ENCODE data around the gene TUBB1. TPM values are rescaled to one million over a fixed set of nuclear protein-coding genes. Genes with fewer than 3 reads are reported as not detected.

TUBB1 gene
- total and polyA plus RNA-seq, 2 experiments from 2014 or later = 0.03 TPM; not detected in 1

- Histone ChIP-seq H3K27ac (no peak overlapping the region), H3K4me1 (ENCODE audit: low read depth) (peaks cover 12% of the 10 kb centered on the region), H3K36me3 (no peaks in the 10 kb centered on the region), H3K4me3 (no peak overlapping the region), H3K9me3 (ENCODE audit: low read depth) (no peaks in the 10 kb centered on the region), H3K27me3 (no peaks in the 10 kb centered on the region)
- no peak for DNase-seq (ENCODE audit: low read depth in 1 of 2, low spot score in 1 of 2)
- TF ChIP-seq, protein P1, sequence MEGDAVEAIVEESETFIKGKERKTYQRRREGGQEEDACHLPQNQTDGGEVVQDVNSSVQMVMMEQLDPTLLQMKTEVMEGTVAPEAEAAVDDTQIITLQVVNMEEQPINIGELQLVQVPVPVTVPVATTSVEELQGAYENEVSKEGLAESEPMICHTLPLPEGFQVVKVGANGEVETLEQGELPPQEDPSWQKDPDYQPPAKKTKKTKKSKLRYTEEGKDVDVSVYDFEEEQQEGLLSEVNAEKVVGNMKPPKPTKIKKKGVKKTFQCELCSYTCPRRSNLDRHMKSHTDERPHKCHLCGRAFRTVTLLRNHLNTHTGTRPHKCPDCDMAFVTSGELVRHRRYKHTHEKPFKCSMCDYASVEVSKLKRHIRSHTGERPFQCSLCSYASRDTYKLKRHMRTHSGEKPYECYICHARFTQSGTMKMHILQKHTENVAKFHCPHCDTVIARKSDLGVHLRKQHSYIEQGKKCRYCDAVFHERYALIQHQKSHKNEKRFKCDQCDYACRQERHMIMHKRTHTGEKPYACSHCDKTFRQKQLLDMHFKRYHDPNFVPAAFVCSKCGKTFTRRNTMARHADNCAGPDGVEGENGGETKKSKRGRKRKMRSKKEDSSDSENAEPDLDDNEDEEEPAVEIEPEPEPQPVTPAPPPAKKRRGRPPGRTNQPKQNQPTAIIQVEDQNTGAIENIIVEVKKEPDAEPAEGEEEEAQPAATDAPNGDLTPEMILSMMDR (IDR thresholded peaks at IDR 0.05; ENCODE audit: low read depth, low read length) = no peak
Measured at GRCh38 chr20:59004493-59004762, 14.8 kb upstream of the TUBB1 start.

DNA sequence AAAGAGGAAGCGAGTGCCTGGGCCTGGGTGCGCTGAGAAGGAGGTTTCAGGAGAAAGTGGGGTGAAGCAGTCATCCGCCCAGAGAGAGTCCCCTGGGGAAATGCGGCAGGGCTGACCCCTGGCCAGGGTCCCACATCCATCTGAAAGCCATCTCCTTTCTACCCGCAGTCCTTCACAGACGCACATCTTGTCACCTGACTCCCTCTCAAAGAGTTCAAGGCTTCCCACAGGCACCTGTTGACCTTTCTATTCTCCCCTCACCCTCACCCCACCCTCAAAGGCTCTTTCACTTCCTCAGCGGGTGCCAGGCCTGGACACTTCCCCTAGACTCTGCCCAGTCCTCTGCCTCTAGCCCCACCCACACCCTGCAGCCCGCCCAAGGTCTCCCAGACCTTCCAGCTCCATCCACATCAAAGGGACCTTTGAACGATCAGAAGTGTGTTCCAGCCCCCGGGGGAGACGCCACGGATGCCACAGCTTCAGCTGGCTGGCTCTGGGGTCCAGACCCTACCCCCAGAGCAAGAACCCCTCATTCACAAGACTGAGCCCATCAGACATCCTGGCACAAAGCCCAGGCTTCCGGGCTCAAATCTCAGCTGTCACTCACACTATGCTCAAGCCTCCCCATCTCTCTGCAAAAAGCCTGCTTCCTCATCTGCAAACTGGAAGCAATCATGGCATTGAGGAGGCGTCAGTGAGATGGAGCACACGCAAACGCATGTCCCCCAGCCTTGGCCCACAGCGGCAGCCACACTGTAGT, 14.3 kb upstream of the TUBB1 start:
- H3K4me1 ChIP-seq (ENCODE audit: low read depth) = peaks cover 12% of the 10 kb centered on the region
- no peak for DNase-seq (ENCODE audit: low read depth in 1 of 2, low spot score in 1 of 2)
- no peaks in the 10 kb centered on the region for H3K27me3 ChIP-seq
- no peak overlapping the region for H3K27ac ChIP-seq
- H3K4me3 ChIP-seq = no peak overlapping the region
- H3K36me3 ChIP-seq = no peaks in the 10 kb centered on the region
- H3K9me3 ChIP-seq (ENCODE audit: low read depth) = no peaks in the 10 kb centered on the region
- TF ChIP-seq, protein P1 (IDR thresholded peaks at IDR 0.05; ENCODE audit: low read depth, low read length) = no peak

- DNase-seq (ENCODE audit: low read depth in 1 of 2, low spot score in 1 of 2) = no peak
- H3K9me3 ChIP-seq (ENCODE audit: low read depth) = no peaks in the 10 kb centered on the region
- no peak overlapping the region for H3K27ac ChIP-seq
- H3K36me3 ChIP-seq = no peaks in the 10 kb centered on the region
- H3K4me3 ChIP-seq = no peak overlapping the region
- no peaks in the 10 kb centered on the region for H3K27me3 ChIP-seq
- TF ChIP-seq, protein P1 (IDR thresholded peaks at IDR 0.05; ENCODE audit: low read depth, low read length) = no peak
- H3K4me1 ChIP-seq (ENCODE audit: low read depth) = peaks cover 12% of the 10 kb centered on the region
Measured at GRCh38 chr20:59005523-59006166, 13.6 kb upstream of the TUBB1 start.

DNA sequence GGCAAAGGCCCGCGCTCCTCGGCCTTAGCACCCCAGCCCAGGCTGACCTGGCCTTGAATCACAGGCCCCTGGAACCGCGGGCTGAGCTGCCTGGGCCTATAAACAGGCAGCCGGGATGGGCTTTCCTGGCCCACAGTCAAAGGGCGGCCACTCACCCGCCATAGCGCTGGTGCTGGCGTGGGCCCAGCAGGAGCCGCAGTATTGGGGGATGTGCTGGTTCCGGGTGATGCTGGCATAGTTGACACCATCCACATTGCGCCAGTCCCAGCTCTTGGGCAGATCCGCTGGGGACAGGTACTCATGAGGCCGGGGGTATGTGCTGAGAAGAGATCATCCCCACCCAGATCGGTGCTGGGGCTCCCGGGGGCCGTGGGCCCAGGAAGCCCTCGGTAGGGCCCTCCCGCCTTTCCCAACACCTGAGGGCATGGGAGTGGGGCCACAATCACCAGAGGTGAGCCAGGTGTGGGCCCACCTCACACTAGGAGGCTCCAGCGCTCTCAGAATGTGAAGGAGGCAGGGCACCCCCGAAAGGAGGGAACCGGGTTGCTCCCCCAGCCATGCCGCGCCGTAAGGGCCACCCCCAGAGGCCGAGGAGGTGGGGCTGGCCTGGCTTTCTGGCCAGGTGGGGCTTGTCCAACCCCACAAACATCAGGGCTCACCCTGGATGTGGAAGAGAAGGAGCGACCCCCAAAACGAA, 12.9 kb upstream of the TUBB1 start:
- no peak overlapping the region for H3K27ac ChIP-seq
- no peaks in the 10 kb centered on the region for H3K9me3 ChIP-seq (ENCODE audit: low read depth)
- H3K27me3 ChIP-seq = no peaks in the 10 kb centered on the region
- H3K4me1 ChIP-seq (ENCODE audit: low read depth) = peaks cover 12% of the 10 kb centered on the region
- peak overlapping the region; percentile 31 for H3K4me3 ChIP-seq
- no peaks in the 10 kb centered on the region for H3K36me3 ChIP-seq
- TF ChIP-seq, protein P1 (IDR thresholded peaks at IDR 0.05; ENCODE audit: low read depth, low read length) = no peak
- no peak for DNase-seq (ENCODE audit: low read depth in 1 of 2, low spot score in 1 of 2)

GRCh38 chr20:59006864-59007664, 12.2 kb upstream of the TUBB1 start, which contains the start of gene CTSZ:
CTSZ (minus strand) TSS chr20:59007254; CDS start chr20:59007128, 126 bp downstream.
- DNase-seq (ENCODE audit: low read depth in 1 of 2, low spot score in 1 of 2) = peak; percentile 48 to 58
- TF ChIP-seq, protein P1 (IDR thresholded peaks at IDR 0.05; ENCODE audit: low read depth, low read length) = no peak
- H3K36me3 ChIP-seq = no peaks in the 10 kb centered on the region
- peaks cover 12% of the 10 kb centered on the region for H3K4me1 ChIP-seq (ENCODE audit: low read depth)
- H3K27ac ChIP-seq = no peak within 1 kb of the TSS
- no peaks in the 10 kb centered on the region for H3K27me3 ChIP-seq
- no peaks in the 10 kb centered on the region for H3K9me3 ChIP-seq (ENCODE audit: low read depth)
- H3K4me3 ChIP-seq = peak within 1 kb of the TSS; percentile 31
